Measurements from ENCODE around the gene GPR146.

The GPR146 gene

GRCh38 chr7:1011297-1012003 is 32.9 kb upstream of the GPR146 start:
- no peak for DNase-seq

DNA sequence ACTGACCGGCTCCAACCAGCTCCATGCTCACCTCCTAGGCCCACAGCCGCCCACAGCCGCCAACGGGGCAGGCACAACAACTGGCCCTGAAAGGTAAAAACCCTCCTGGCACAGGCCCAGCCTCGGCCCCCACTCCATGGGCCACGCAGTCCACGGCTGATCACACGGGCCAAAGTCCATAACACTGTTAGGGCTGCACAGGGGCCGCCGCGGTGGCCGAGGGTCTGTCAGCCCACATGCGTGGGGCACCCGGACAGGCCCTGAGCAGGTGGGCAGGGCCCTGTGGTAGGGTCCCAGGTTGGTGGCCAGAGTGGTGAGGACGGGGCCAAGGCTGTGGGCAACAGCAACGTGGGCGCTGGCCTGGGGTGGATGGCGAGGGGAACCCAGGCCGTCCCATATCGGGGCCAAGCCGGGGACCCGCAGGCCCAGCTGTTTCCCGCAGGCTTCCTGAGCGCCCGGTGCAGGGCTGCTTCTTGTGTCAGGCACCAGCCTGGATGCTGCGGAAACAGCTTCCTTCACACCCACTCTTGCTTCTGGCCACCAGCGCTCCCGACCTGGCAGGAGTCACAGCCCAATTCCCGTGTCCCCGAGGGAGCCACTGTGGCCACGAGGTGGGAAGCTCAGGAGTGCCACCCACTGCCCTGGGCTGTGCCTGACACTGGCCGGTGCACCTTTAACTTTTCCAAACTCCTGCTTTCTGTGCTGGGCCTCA is 32.2 kb upstream of the GPR146 start:
- DNase-seq, result no peak

DNA sequence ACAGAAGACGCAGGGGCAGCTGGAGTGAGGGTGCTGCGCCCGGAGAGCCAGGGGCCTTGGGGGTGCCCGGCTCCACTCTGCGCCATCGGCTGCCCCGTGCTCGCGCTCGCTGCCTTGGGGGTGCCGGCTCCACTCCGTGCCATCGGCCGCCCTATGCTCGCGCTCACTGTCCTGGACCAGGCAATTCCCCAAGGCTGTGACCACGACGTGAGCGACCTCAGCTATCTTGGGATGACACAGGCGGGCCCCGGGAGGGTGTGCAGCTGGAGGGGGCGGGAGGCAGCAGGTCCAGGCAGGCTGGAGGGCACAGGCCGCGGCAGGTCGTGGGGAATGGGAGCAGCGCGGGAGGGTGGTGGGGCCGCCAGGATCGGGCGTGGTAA is 31.6 kb upstream of the GPR146 start:
- DNase-seq, result no peak

DNA sequence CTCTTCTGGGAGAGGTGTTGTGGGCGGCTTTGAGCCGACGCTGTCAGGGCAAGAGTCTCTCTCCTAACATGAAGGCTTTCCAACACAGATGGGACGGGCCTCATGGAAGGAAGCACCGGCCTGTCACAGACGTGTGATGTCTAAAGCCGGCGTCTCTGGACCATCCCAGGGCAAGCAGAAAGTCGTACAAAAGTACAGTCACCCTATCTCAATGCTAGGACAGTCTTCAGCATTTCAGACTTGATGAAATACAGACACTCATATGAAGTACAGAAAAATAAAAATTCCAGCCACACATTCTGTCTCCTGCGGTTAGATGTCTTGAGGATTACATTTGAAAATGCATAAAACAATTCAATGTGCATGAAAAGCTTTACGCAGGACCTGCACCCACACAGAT is 30.8 kb upstream of the GPR146 start:
- no peak for DNase-seq

- no peak for DNase-seq
Measured at GRCh38 chr7:1014681-1015080, 29.7 kb upstream of the GPR146 start.

GRCh38 chr7:1015196-1016121 is 28.9 kb upstream of the GPR146 start:
- no peak for DNase-seq

DNA sequence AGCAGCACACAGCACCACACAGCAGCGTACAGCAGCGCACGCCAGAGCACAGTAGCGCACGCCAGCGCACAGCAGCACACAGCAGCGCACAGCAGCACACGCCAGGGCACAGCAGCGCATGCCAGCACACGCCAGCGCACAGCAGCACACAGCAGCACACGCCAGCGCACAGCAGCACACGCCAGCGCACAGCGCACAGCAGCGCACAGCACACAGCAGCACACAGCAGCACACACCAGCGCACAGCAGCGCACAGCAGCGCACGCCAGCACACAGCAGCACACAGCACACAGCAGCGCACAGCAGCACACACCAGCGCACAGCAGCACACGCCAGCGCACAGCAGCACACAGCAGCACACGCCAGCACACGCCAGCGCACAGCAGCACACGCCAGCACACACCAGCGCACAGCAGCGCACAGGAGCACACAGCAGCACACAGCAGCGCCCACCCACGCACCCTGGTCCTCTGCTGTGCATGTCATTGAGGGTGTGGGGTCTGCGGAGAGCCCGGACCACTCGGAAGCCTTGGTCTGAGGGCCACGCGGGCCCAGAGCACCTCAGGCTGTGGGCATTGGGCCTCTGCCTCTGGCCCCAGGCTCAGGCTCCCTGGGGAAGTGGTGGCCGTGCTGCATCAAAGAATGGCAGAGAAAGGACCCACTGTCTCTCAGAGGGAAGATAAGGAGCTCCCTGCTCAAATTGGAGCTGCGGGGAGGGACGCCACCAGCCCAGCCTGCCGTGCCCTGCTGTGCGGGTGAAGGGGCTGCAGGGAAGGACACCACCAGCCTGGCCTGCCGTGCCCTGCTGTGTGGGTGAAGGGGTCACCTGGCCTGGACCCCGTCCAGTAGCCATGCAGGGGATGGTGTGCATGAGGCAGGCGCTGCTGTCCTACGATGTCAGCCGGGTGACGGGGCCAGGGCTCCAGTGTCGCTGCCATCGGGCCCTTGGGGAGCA is 27.5 kb upstream of the GPR146 start:
- no peak for DNase-seq

DNA sequence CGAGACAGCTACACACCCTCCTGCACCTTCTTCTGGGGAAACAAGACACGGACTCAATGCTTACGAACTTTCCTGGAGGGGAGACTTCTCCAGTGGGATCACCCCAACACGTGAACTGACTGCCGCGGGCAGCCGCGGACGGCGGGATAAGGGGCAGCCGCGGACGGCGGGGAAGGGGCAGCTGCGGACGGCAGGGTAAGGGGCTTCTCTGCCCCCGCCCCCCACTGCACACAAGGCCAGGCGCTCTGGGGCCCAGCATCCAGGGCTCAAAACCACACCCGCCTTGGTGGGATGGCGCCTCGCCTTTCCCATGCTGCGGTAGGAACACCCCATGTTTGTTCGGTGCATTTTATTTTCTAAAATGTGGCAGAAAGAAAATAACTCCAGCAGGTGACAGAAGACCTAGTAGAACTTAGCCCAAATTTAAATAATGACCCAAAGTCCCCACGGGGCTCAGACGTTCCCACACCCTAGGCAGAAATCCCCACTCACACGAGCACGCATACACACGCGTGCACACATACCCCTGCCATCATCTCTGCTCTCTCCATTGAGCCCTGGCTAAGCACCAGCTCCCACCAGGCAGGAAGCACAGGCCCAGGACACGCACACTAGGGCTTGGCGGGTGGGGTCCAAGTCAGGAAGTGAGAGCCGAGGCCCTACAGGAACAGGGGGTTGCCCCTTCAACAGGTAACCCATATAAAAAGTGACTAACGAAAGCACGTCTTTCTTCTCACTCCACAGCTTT is 26.6 kb upstream of the GPR146 start:
- no peak for DNase-seq

DNA sequence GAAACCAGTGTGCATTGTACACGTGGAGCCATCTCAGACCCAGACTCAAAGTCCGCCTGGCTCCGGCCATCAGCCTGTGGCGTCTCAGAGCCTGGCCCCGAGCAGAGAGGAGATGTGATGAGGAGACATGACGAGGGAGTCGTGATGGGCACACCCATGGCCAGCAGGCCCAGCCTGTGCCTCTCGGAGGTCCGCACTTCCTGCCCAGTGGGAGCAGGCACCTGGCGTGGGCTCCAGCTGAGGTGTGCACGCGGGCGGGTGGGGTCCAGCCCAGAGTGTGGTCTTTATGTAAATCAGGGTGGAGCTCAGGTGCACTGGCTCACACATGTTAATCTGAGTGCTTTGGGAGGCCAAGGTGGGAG is 26.0 kb upstream of the GPR146 start:
- DNase-seq, result no peak

- DNase-seq, result no peak
Measured at GRCh38 chr7:1019255-1019785, 25.0 kb upstream of the GPR146 start.

GRCh38 chr7:1019789-1020610 is 24.3 kb upstream of the GPR146 start:
- DNase-seq, result no peak

GRCh38 chr7:1020849-1021251 is 23.5 kb upstream of the GPR146 start:
- no peak for DNase-seq

- no peak for DNase-seq
Measured at GRCh38 chr7:1021366-1021765, 23.0 kb upstream of the GPR146 start.

DNA sequence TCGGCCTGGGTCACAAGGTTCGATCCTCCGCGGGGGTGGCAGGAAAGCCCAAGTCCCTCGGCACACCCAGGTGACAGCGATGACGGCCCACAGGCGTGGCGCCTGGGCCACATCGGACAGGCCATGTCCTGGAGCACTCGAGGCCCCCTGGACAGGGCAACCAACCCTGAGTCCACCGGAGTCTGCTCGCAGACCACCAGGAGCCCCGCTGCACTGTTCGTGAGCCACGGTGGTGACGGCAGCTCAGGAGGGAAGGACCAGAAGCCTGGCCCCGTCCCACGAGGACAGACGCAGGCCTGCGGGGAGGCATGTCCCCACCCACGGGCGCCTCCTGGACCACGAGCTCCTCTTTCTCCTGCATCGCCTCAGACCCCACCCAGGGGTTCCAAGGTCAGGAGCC is 22.4 kb upstream of the GPR146 start:
- no peak for DNase-seq

GRCh38 chr7:1022356-1022755 is 22.0 kb upstream of the GPR146 start:
- no peak for DNase-seq

- DNase-seq, result no peak
Measured at GRCh38 chr7:1022801-1023465, 21.4 kb upstream of the GPR146 start.

- no peak for DNase-seq
Measured at GRCh38 chr7:1024331-1024841, 20.0 kb upstream of the GPR146 start.

DNA sequence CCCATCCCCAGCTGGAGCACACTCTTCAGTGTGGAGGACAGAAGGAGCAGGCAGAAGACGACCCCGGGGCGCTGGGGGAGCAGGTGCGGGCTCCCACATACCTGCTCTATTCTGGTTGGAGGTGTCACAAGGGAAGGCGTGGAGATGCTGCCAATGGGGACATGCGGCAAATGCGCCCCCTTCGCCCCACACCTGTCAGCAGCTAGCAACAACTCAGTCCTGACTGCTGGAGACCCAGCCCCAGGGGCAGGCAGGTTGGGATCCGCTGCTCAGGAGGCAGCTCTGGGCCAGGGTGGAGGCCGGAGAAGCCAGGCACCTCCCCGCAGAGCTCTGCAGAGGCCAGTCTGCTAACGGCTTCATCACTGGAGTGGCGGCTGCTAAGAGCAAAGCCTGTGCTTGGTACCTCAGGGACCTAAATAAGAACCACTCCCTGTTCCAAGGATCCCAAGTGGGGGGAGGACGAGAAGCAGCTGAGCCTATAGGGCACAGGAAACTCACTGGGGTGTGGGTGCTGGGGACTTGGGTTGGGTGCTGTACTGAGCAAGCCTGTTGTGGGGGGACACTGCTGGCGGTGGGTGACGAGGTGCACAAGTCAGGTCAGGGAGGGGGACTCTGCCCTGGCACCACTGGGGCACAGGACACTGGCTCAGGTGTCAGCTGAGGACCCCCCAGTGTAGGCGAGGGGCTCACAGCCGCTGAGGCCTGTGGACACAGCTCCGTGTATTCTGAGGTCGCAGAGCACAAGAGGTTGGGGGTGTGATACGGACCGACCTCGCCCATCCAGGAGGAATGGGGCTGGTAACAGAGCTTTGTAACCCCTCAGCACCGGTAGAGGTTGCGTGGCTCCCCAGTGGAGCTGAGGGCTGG is 19.2 kb upstream of the GPR146 start:
- no peak for DNase-seq

Measured in islet precursor cell (in vitro differentiated cells).